Osteocyte (in vitro differentiated cells): ENCODE data around the gene SORT1. TPM values are rescaled to one million over a fixed set of nuclear protein-coding genes. Genes with fewer than 3 reads are reported as not detected.

Source experiments
- DNase-seq: peaks from one replicate; pipeline ENCODE4 v3.0.0; 2021; ENCODE audit warnings: mixed read lengths; ENCODE audit not compliant: unreplicated experiment; ENCODE audit errors: extremely low spot score
- H3K27ac Mint-ChIP-seq: one replicate; pipeline ENCODE4 v1.8.0; 2021; ENCODE audit warnings: mild to moderate bottlenecking, mixed read lengths; ENCODE audit not compliant: unreplicated experiment
- H3K27me3 Mint-ChIP-seq: one replicate; pipeline ENCODE4 v1.8.0; 2021; ENCODE audit warnings: mixed read lengths; ENCODE audit not compliant: unreplicated experiment
- H3K36me3 Mint-ChIP-seq: one replicate; pipeline ENCODE4 v1.8.0; 2021; ENCODE audit warnings: mixed read lengths; ENCODE audit not compliant: unreplicated experiment
- H3K4me1 Mint-ChIP-seq: one replicate; pipeline ENCODE4 v1.8.0; 2021; ENCODE audit warnings: mixed read lengths; ENCODE audit not compliant: unreplicated experiment
- H3K4me3 Mint-ChIP-seq: one replicate; pipeline ENCODE4 v1.8.0; 2021; ENCODE audit warnings: mild to moderate bottlenecking, moderate library complexity, mixed read lengths; ENCODE audit not compliant: unreplicated experiment
- H3K9me3 Mint-ChIP-seq: one replicate; pipeline ENCODE4 v1.8.0; 2021; ENCODE audit warnings: mixed read lengths; ENCODE audit not compliant: unreplicated experiment
- CTCF ChIP-seq: fragments of 200-600 bp; sonication (generic); IDR thresholded peaks from 2 replicates; pipeline ENCODE4 v1.5.0; 2021; ENCODE audit warnings: antibody characterized with exemption, mild to moderate bottlenecking, moderate library complexity
- total RNA-seq: library from RNA; stranded (reverse); gene quantifications from 2 replicates; pipeline ENCODE4 v1.2.1, GENCODE V29; 2021

The SORT1 gene
- total RNA-seq, 1 donor from 2014 or later, result 71.4 TPM

- TF ChIP-seq CTCF, result no peak
- no peaks in the 10 kb centered on the region for H3K9me3 Mint-ChIP-seq
- DNase-seq, result no peak
- no peaks in the 10 kb centered on the region for H3K36me3 Mint-ChIP-seq
- H3K27me3 Mint-ChIP-seq, result no peaks in the 10 kb centered on the region
- peaks cover 41% of the 10 kb centered on the region for H3K4me1 Mint-ChIP-seq
- no peak overlapping the region for H3K4me3 Mint-ChIP-seq
- no peak overlapping the region for H3K27ac Mint-ChIP-seq
Measured at GRCh38 chr1:109280862-109281261, 116.9 kb downstream of the SORT1 start.

- H3K27ac Mint-ChIP-seq, result no peak overlapping the region
- no peaks in the 10 kb centered on the region for H3K36me3 Mint-ChIP-seq
- H3K4me1 Mint-ChIP-seq, result peaks cover 52% of the 10 kb centered on the region
- H3K4me3 Mint-ChIP-seq, result no peak overlapping the region
- no peak for DNase-seq
- no peaks in the 10 kb centered on the region for H3K27me3 Mint-ChIP-seq
- no peak for TF ChIP-seq CTCF
- no peaks in the 10 kb centered on the region for H3K9me3 Mint-ChIP-seq
Measured at GRCh38 chr1:109279615-109280278, 118.0 kb downstream of the SORT1 start.

- no peaks in the 10 kb centered on the region for H3K36me3 Mint-ChIP-seq
- peak; percentile 87 for TF ChIP-seq CTCF
- H3K27ac Mint-ChIP-seq, result peak overlapping the region; percentile 84
- H3K27me3 Mint-ChIP-seq, result no peaks in the 10 kb centered on the region
- no peak overlapping the region for H3K4me3 Mint-ChIP-seq
- peak; percentile 88 for DNase-seq
- H3K4me1 Mint-ChIP-seq, result peaks cover 52% of the 10 kb centered on the region
- no peaks in the 10 kb centered on the region for H3K9me3 Mint-ChIP-seq
Measured at GRCh38 chr1:109277434-109278204, 120.1 kb downstream of the SORT1 start.

GRCh38 chr1:109275706-109276345, 121.9 kb downstream of the SORT1 start:
- H3K36me3 Mint-ChIP-seq, result no peaks in the 10 kb centered on the region
- H3K27me3 Mint-ChIP-seq, result no peaks in the 10 kb centered on the region
- DNase-seq, result no peak
- no peak for TF ChIP-seq CTCF
- H3K27ac Mint-ChIP-seq, result peak overlapping the region; percentile 87
- peaks cover 36% of the 10 kb centered on the region for H3K4me1 Mint-ChIP-seq
- H3K4me3 Mint-ChIP-seq, result peak overlapping the region; percentile 52
- H3K9me3 Mint-ChIP-seq, result no peaks in the 10 kb centered on the region
